HCT116 (cell line): ENCODE data around the gene CCDC159. TPM values are rescaled to one million over a fixed set of nuclear protein-coding genes. Genes with fewer than 3 reads are reported as not detected.

Experiments used
- ATAC-seq: fragments of 200-7000 bp; cut with Tn5 transposase; 2 replicates; pipeline ENCODE4 v1.9.1; 2020; ENCODE audit warnings: mild to moderate bottlenecking, moderate library complexity
- BruUV-seq: library from RNA; stranded (reverse); fragments of 400-500 nt; replicated peaks from 2 replicates; lab custom pipeline; 2021; lab: Mats Ljungman, UMichigan
- CTCF ChIA-PET: fragments of 300-600 bp; sonication (Branson Sonifier 250); formaldehyde crosslinking; loops from one replicate; lab custom pipeline; 2021; ENCODE audit warnings: antibody characterized with exemption; lab: Charles Lee
- POLR2A ChIA-PET: fragments of 300-600, 350-600 bp; sonication (Branson Sonifier 250); formaldehyde crosslinking; loops from one replicate; lab custom pipeline; 2021; ENCODE audit warnings: antibody characterized with exemption; lab: Charles Lee
- RAD21 ChIA-PET, 2 experiments: fragments of 300-600 bp; sonication (Branson Sonifier 250); formaldehyde crosslinking; loops; one replicate each; lab custom pipeline; 2023; ENCODE audit warnings: low total read pairs in 2 of 2; ENCODE audit not compliant: uncharacterized antibody in 2 of 2, unreplicated experiment in 2 of 2, low non-redundant PET in 1 of 2; lab: Charles Lee
- DNase-seq: peaks from one replicate; pipeline ENCODE4 v3.0.0-alpha.2; 2010; ENCODE audit warnings: low read depth, low spot score
- H2AFZ ChIP-seq: fragments of 200-600 bp; shearing (Covaris generic), sonication (generic); 2 replicates; pipeline ENCODE4 v1.6.1; 2017; ENCODE audit warnings: low read depth, mixed run types, mixed read lengths, antibody characterized with exemption, low read length; ENCODE audit not compliant: poor library complexity, severe bottlenecking
- H3K27ac ChIP-seq: 2 replicates; pipeline ENCODE4 v1.5.1; 2012; ENCODE audit warnings: low read depth, low read length
- H3K27me3 ChIP-seq: fragments of 200-600 bp; sonication (generic); 2 replicates; pipeline ENCODE4 v1.6.1; 2016; ENCODE audit warnings: mixed run types, low read length, mixed read lengths; ENCODE audit not compliant: insufficient read depth
- H3K36me3 ChIP-seq, 2 experiments: fragments of 200-500 bp in 1 of 2; fragments of 200-600 bp in 1 of 2; sonication (Bioruptor generic) in 1 of 2; sonication (generic) in 1 of 2; 2 replicates each; pipeline versions ENCODE4 v1.5.1 to v1.6.1; 2014 to 2016; ENCODE audit warnings: low read length in 2 of 2, inconsistent platforms in 1 of 2, mixed read lengths in 1 of 2, mixed run types in 1 of 2; ENCODE audit not compliant: insufficient read depth in 2 of 2, control insufficient read depth in 1 of 2
- H3K4me1 ChIP-seq, 2 experiments: fragments of 200-600 bp in 1 of 2; sonication (generic) in 1 of 2; 2 replicates each; pipeline versions ENCODE4 v1.5.1 to v1.6.1; 2012 to 2017; ENCODE audit warnings: low read length in 2 of 2, inconsistent platforms in 1 of 2, mild to moderate bottlenecking in 1 of 2, mixed read lengths in 1 of 2, mixed run types in 1 of 2, moderate library complexity in 1 of 2; ENCODE audit not compliant: insufficient read depth in 2 of 2, control insufficient read depth in 1 of 2
- H3K4me2 ChIP-seq: fragments of 200-600 bp; sonication (generic); 2 replicates; pipeline ENCODE4 v1.6.1; 2017; ENCODE audit warnings: mixed run types, low read length, mixed read lengths
- H3K4me3 ChIP-seq, 2 experiments: fragments of 200-600 bp in 1 of 2; sonication (generic) in 1 of 2; replicated peaks in 1 of 2; 2 replicates each; pipeline ENCODE4 v1.5.1; 2011 to 2016; ENCODE audit warnings: low read length in 2 of 2, control low read depth in 1 of 2, low read depth in 1 of 2, mild to moderate bottlenecking in 1 of 2, mixed read lengths in 1 of 2, mixed run types in 1 of 2
- H3K79me2 ChIP-seq: fragments of 200-600 bp; sonication (generic); 2 replicates; pipeline ENCODE4 v1.6.1; 2017; ENCODE audit warnings: mild to moderate bottlenecking, mixed run types, low read length, moderate library complexity, mixed read lengths; ENCODE audit not compliant: insufficient read depth
- H3K9ac ChIP-seq: fragments of 200-600 bp; sonication (generic); 2 replicates; pipeline ENCODE4 v1.6.1; 2016; ENCODE audit warnings: low read length, mixed read lengths
- H3K9me2 ChIP-seq: fragments of 200-600 bp; sonication (generic), shearing (Covaris generic); 2 replicates; pipeline ENCODE4 v1.6.1; 2017; ENCODE audit warnings: mixed run types, mild to moderate bottlenecking, moderate library complexity; ENCODE audit not compliant: insufficient read depth
- H3K9me3 ChIP-seq, 2 experiments: fragments of 200-500 bp in 1 of 2; fragments of 200-600 bp in 1 of 2; sonication (Bioruptor generic) in 1 of 2; sonication (generic) in 1 of 2; 2 replicates each; pipeline ENCODE4 v1.6.1; 2014 to 2017; ENCODE audit warnings: low read length in 2 of 2, mixed read lengths in 2 of 2, inconsistent platforms in 1 of 2, low read depth in 1 of 2, mild to moderate bottlenecking in 1 of 2, mixed run types in 1 of 2, moderate library complexity in 1 of 2; ENCODE audit not compliant: control insufficient read depth in 1 of 2, insufficient read depth in 1 of 2
- H4K20me1 ChIP-seq: fragments of 200-600 bp; sonication (generic), shearing (Covaris generic); 2 replicates; pipeline ENCODE4 v1.6.1; 2017; ENCODE audit warnings: mixed run types, mild to moderate bottlenecking, moderate library complexity; ENCODE audit not compliant: insufficient read depth
- JUND ChIP-seq: IDR thresholded peaks from 2 replicates; pipeline ENCODE4 v1.6.1; 2012
- MAX ChIP-seq: IDR thresholded peaks from 2 replicates; pipeline ENCODE4 v1.6.1; 2012
- POLR2AphosphoS5 ChIP-seq: IDR thresholded peaks from 2 replicates; pipeline ENCODE4 v1.6.1; 2011; ENCODE audit warnings: mild to moderate bottlenecking, low read depth, low read length, moderate library complexity
- REST ChIP-seq: IDR thresholded peaks from 2 replicates; pipeline ENCODE4 v1.6.1; 2012; ENCODE audit warnings: low read depth
- SRF ChIP-seq: IDR thresholded peaks from 2 replicates; pipeline ENCODE4 v1.6.1; 2012; ENCODE audit warnings: low read depth
- YY1 ChIP-seq: IDR thresholded peaks from 2 replicates; pipeline ENCODE4 v1.6.1; 2011; ENCODE audit warnings: low read length, low read depth, moderate library complexity, mild to moderate bottlenecking; ENCODE audit not compliant: insufficient replicate concordance; ENCODE audit errors: extremely low read depth
- ZFX ChIP-seq: fragments of 450-650 bp; IDR thresholded peaks from 2 replicates; pipeline ENCODE4 v1.6.1; 2017
- intact Hi-C: fragments of 100-400 bp; cut with micrococcal nuclease; formaldehyde crosslinking; loops from 2 replicates; pipeline ENCODE4 v1.10.0; 2022
- total RNA-seq: library from RNA; stranded (reverse); gene quantifications from one replicate; pipeline ENCODE4 v1.2.1, GENCODE V29; 2021; ENCODE audit not compliant: unreplicated experiment

Gene CCDC159
- total RNA-seq, 1 experiment from 2014 or later = 7.7 TPM

- POLR2A ChIA-PET = interaction anchor here (1.8 kb wide), 1 partner anchor 13 kb away, joined by 11 read pairs; the partner anchor contains the start of gene SWSAP1
- TF ChIP-seq ZFX (no peak), POLR2AphosphoS5 (no peak), MAX (no peak), JUND (no peak), SRF (no peak), YY1 (no peak), REST (no peak)
- intact Hi-C loops = no loop called here
- Histone ChIP-seq H2AFZ (no peak overlapping the region), H3K27me3 (no peaks in the 10 kb centered on the region), H3K9me2 (no peaks in the 10 kb centered on the region), H3K79me2 (no peaks in the 10 kb centered on the region), H3K9me3 (no peaks in the 10 kb centered on the region), H3K4me1 (peaks cover 5 to 13% of the 10 kb centered on the region in 2 experiments), H3K4me2 (0 out of 2 replicates have a peak overlapping the region, but pooled peaks have one; percentile 2), H4K20me1 (no peaks in the 10 kb centered on the region), H3K36me3 (peaks cover 0 to 2% of the 10 kb centered on the region in 2 experiments; a peak in 1 of 4 replicates), H3K4me3 (no peak overlapping the region), H3K9ac (no peak overlapping the region), H3K27ac (peak overlapping the region; percentile 27; the same call in 1 of the 2 replicates)
- BruUV-seq = no TSS peak
- CTCF ChIA-PET = interaction anchor here (0.6 kb wide), 1 partner anchor 226 kb away, joined by 3 read pairs; no protein-coding TSS in a partner anchor
- ATAC-seq (peak; percentile 89), DNase-seq (no peak)
- RAD21 ChIA-PET = no interaction called here
These were observed 14.9 kb downstream of the CCDC159 start for GRCh38 chr19:11361037-11361770.
